GM13976 (cell line): Measurements from ENCODE around the gene ZFP36L2.

Source experiments
- DNase-seq: peaks from one replicate; pipeline ENCODE4 v3.0.0; 2012; ENCODE audit warnings: low spot score
- in situ Hi-C: fragments of 300-500 bp; cut with MboI; formaldehyde crosslinking; loops from one replicate; pipeline ENCODE4 v1.12.0; 2022; ENCODE audit warnings: low sequenced_read_pairs, mixed read lengths, inconsistent platforms; ENCODE audit not compliant: unreplicated experiment
- TF ChIP-seq, protein P1 (sequence below): IDR thresholded peaks from 2 replicates; pipeline ENCODE4 v1.5.1; 2012; ENCODE audit warnings: borderline replicate concordance, mild to moderate bottlenecking; ENCODE audit not compliant: insufficient read depth; ENCODE audit errors: extremely low read depth, missing control alignments, control extremely low read depth

The ZFP36L2 gene

DNA sequence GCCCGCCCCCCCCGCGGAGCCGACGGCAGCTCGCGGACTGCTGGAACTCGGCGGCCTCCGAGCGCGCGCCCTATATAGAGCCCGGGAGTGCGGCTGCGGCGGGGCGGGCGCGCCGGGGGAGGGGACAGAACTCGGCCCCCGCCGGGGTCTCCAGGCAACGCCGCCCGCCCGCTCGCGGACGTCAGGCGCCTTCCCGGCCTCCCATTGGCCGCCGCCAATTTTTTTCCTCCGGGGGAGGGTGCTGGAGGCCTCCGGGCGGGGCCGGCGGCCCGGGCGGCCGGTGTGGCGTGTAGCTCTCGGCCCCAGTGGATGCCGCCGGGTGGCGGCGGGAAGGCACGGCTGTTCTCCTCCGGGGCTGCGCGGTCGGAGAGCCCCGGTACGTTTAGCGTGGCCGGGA, at the start of gene ZFP36L2:
Gene ZFP36L2, minus strand, starts transcription at position 49 of the 397 bp plus-strand sequence. CDS start 291 bp downstream, outside the sequence.
- in situ Hi-C loops, result loop anchor here (5.0 kb wide), 1 partner anchor 256 kb away; no protein-coding TSS in a partner anchor
- TF ChIP-seq, protein P1, sequence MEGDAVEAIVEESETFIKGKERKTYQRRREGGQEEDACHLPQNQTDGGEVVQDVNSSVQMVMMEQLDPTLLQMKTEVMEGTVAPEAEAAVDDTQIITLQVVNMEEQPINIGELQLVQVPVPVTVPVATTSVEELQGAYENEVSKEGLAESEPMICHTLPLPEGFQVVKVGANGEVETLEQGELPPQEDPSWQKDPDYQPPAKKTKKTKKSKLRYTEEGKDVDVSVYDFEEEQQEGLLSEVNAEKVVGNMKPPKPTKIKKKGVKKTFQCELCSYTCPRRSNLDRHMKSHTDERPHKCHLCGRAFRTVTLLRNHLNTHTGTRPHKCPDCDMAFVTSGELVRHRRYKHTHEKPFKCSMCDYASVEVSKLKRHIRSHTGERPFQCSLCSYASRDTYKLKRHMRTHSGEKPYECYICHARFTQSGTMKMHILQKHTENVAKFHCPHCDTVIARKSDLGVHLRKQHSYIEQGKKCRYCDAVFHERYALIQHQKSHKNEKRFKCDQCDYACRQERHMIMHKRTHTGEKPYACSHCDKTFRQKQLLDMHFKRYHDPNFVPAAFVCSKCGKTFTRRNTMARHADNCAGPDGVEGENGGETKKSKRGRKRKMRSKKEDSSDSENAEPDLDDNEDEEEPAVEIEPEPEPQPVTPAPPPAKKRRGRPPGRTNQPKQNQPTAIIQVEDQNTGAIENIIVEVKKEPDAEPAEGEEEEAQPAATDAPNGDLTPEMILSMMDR, result no peak
- peak; percentile 97 for DNase-seq

DNA sequence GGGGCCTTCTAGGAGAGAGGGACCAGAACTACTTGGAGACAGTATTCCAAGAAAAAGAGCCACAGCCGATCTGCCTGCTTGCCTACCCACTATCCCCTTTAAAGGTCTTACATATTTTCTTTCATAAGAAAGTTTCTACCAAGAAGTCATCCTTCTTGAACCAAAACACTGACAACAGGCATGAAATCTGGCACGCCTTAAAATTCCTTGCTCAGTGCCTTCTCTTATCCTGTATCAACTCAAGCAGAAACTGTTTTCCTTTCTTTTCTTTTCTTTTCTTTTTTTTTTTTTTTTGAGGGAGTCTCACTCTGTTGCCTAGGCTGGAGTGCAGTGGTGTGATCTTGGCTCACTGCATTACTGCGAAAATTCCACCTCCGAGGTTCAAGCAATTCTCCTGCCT, 48.3 kb upstream of the ZFP36L2 start:
- in situ Hi-C loops, result no loop called here
- TF ChIP-seq, protein P1, result no peak
- no peak for DNase-seq

DNA sequence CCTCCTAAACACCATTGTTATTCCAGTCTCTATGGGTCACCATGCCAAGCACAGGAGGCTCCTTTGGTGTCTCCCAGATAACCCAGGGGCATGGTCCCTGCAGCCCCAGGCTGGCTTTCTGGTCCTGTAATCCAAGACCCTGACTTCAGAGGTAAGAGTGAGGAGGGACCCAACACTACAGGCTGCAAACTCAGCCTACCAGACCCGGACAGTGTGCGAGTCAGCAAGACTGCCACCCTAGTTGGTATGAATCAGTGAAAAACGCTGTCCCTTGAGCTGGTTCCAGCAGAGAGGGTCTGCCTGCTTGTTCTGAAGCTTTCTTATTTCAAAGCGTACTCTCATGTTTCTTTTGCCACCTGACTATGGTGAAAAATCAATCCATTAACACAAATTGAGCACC, 47.6 kb upstream of the ZFP36L2 start:
- no peak for DNase-seq
- TF ChIP-seq, protein P1, result no peak
- in situ Hi-C loops, result no loop called here

DNA sequence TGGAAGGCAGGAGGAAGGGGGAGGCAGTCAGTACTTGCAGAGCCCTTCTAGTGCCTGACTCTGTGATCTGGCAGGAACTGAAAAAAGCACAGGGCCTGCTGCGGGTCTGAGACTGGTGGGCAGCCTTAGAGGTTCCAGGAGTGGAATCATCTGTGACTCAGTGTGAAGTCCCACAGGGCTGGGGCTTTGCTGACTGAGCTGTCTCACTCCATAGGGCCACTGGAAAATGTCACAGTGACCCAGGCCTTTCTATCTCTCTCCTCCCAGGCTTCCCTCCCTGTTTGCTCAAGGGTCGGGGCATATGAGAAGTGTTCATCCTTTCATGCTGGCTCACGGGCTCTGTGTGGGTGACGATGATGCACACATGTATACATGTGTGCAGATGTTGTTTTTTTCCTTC, 47.1 kb upstream of the ZFP36L2 start:
- TF ChIP-seq, protein P1, result no peak
- in situ Hi-C loops, result no loop called here
- no peak for DNase-seq

GRCh38 chr2:43270930-43271615, 44.7 kb upstream of the ZFP36L2 start:
- no peak for DNase-seq
- in situ Hi-C loops, result no loop called here
- TF ChIP-seq, protein P1, result no peak

GRCh38 chr2:43270461-43270860, 44.1 kb upstream of the ZFP36L2 start:
- DNase-seq, result no peak
- in situ Hi-C loops, result no loop called here
- TF ChIP-seq, protein P1, result no peak
